Mammary epithelial cell (primary cell): ENCODE measurements around the gene PGM5.

Source experiments
- EZH2 ChIP-seq: IDR thresholded peaks from 2 replicates; pipeline ENCODE4 v1.6.1; 2012; ENCODE audit warnings: low read length, inconsistent platforms, borderline replicate concordance
- TF ChIP-seq, protein P1 (sequence below), 2 donors: IDR thresholded peaks in 1 of 2; conservative IDR thresholded peaks in 1 of 2; 2 replicates each; pipeline ENCODE4 v1.5.1; 2011 to 2012; ENCODE audit warnings: inconsistent platforms in 2 of 2, low read length in 2 of 2, mild to moderate bottlenecking in 2 of 2, control low read depth in 1 of 2, low read depth in 1 of 2; ENCODE audit not compliant: insufficient read depth in 1 of 2; ENCODE audit errors: extremely low read depth in 1 of 2

DNA sequence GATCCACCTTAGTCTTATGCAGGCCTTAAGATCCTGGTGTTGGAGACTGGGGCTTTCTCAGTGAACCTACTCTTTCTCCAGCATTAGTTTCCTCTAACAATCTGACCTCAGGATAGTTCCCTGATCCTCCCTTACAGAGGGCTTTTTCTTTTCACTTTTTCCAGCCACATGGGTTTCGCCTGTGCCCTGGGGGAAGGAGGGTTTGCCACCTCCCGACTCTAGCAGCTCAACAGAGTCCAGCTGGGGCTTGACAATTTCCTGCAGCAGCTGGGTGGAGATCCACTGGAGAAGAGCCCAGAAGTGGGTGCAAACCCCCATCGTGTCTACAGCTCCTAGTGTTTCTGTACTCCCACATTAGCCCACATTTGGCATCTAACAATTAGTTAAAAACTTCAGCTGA lies 191.8 kb downstream of the PGM5 start:
- TF ChIP-seq, protein P1, sequence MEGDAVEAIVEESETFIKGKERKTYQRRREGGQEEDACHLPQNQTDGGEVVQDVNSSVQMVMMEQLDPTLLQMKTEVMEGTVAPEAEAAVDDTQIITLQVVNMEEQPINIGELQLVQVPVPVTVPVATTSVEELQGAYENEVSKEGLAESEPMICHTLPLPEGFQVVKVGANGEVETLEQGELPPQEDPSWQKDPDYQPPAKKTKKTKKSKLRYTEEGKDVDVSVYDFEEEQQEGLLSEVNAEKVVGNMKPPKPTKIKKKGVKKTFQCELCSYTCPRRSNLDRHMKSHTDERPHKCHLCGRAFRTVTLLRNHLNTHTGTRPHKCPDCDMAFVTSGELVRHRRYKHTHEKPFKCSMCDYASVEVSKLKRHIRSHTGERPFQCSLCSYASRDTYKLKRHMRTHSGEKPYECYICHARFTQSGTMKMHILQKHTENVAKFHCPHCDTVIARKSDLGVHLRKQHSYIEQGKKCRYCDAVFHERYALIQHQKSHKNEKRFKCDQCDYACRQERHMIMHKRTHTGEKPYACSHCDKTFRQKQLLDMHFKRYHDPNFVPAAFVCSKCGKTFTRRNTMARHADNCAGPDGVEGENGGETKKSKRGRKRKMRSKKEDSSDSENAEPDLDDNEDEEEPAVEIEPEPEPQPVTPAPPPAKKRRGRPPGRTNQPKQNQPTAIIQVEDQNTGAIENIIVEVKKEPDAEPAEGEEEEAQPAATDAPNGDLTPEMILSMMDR (conservative IDR thresholded peaks at IDR 0.05 in 1 of 2, IDR thresholded peaks at IDR 0.05 in 1 of 2; ENCODE audit: extremely low read depth in 1 of 2, insufficient read depth in 1 of 2, low read depth in 1 of 2, low read length in 2 of 2), result no peak
- TF ChIP-seq EZH2, result no peak
